ENCODE measurements around the gene NME4.
"Not testable (repeated sequence)": the region's sequence is repeated elsewhere in the genome, so short reads cannot be mapped to it uniquely, and the experiment has no call there.

Gene NME4

GRCh38 chr16:378113-378820 lies 18.7 kb upstream of the NME4 start:
- DNase-seq = not testable (repeated sequence)

GRCh38 chr16:378821-379182 lies 18.2 kb upstream of the NME4 start:
- no peak for DNase-seq

GRCh38 chr16:379183-379960 lies 17.6 kb upstream of the NME4 start:
- DNase-seq = no peak

GRCh38 chr16:379961-380761 lies 16.8 kb upstream of the NME4 start:
- no peak for DNase-seq

GRCh38 chr16:380762-381011 lies 16.3 kb upstream of the NME4 start:
- no peak for DNase-seq

GRCh38 chr16:381012-381788 lies 15.8 kb upstream of the NME4 start:
- peak; percentile 37 for DNase-seq

GRCh38 chr16:381789-382717 lies 14.9 kb upstream of the NME4 start, which contains the start of gene PGAP6:
PGAP6 (minus strand) TSS chr16:381978; CDS start chr16:381821, 157 bp downstream.
- DNase-seq = peak; percentile 63

- DNase-seq = peak; percentile 49
Observed at GRCh38 chr16:383326-384051, 13.5 kb upstream of the NME4 start.

GRCh38 chr16:386641-387156 lies 10.3 kb upstream of the NME4 start:
- no peak for DNase-seq

GRCh38 chr16:387761-388666 lies 9.0 kb upstream of the NME4 start:
- not testable (repeated sequence) for DNase-seq

GRCh38 chr16:389352-389751 lies 7.6 kb upstream of the NME4 start:
- DNase-seq = no peak

- DNase-seq = peak; percentile 87
Observed at GRCh38 chr16:391885-392335, 5.1 kb upstream of the NME4 start.

- DNase-seq = no peak
Observed at GRCh38 chr16:392450-393030, 4.5 kb upstream of the NME4 start.

- no peak for DNase-seq
Observed at GRCh38 chr16:396199-396598, 800 bp upstream of the NME4 start.

- DNase-seq = no peak
Observed at GRCh38 chr16:396605-397004, 394 bp upstream of the NME4 start.

GRCh38 chr16:397736-398332 lies 835 bp downstream of the NME4 start:
- no peak for DNase-seq

- no peak for DNase-seq
Observed at GRCh38 chr16:398561-399339, 1.8 kb downstream of the NME4 start.
